Omental fat pad (tissue), 4 donors: Measurements from ENCODE around the gene HP. TPM values are rescaled to one million over a fixed set of nuclear protein-coding genes. Genes with fewer than 3 reads are reported as not detected.

Source experiments
- ATAC-seq: fragments of 150-250 bp; one replicate; pipeline ENCODE4 v1.9.1; 2016; ENCODE audit warnings: mild to moderate bottlenecking, moderate library complexity; ENCODE audit not compliant: low FRiP score
- DNase-seq: peaks from one replicate; pipeline ENCODE4 v3.0.0-alpha.2; 2019; ENCODE audit warnings: low spot score
- total RNA-seq, 4 donors: library from RNA; depleted of rRNA; stranded (reverse); fragments of >200 nt; gene quantifications; one replicate each; pipeline ENCODE4 v1.1.0, GENCODE V29; 2016
- TF ChIP-seq, protein P1 (sequence below), 3 donors: fragments of 450-650 bp; IDR thresholded peaks; one replicate each; pipeline ENCODE4 v1.5.1; 2016 to 2017; ENCODE audit warnings: antibody characterized with exemption in 3 of 3, mild to moderate bottlenecking in 3 of 3, moderate library complexity in 2 of 3

Gene HP
- total RNA-seq, 4 donors from 2014 or later, result 48.9 to 4,795 (median 1,381) TPM

GRCh38 chr16:72014675-72015074, 39.6 kb upstream of the HP start:
- no peak for DNase-seq
- ATAC-seq, result no peak
- TF ChIP-seq, protein P1, sequence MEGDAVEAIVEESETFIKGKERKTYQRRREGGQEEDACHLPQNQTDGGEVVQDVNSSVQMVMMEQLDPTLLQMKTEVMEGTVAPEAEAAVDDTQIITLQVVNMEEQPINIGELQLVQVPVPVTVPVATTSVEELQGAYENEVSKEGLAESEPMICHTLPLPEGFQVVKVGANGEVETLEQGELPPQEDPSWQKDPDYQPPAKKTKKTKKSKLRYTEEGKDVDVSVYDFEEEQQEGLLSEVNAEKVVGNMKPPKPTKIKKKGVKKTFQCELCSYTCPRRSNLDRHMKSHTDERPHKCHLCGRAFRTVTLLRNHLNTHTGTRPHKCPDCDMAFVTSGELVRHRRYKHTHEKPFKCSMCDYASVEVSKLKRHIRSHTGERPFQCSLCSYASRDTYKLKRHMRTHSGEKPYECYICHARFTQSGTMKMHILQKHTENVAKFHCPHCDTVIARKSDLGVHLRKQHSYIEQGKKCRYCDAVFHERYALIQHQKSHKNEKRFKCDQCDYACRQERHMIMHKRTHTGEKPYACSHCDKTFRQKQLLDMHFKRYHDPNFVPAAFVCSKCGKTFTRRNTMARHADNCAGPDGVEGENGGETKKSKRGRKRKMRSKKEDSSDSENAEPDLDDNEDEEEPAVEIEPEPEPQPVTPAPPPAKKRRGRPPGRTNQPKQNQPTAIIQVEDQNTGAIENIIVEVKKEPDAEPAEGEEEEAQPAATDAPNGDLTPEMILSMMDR (IDR thresholded peaks at IDR 0.05), result no peak

- DNase-seq (no peak), ATAC-seq (no peak)
- TF ChIP-seq, protein P1 (IDR thresholded peaks at IDR 0.05), result no peak
These were observed 39.2 kb upstream of the HP start for GRCh38 chr16:72015124-72015523.

DNA sequence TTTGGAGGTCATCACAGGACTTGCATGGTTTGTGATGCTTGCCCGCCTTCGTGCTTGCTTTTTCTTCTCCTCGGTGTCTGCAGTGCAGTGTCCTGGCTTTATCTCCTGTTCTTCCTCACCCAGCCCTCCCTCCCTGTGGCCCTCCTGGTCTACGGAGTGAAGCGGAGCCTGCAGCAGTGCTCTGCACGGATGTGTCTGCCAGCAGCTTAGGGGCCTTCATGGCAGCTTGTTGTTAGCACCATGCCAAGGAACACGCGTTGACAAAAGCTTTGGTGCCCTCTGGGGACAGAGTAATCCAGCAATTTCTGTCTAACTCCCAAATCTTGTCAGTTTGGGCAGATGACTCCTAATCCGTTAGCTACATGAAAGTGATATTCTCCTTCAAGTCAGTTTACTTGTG, 35.8 kb upstream of the HP start:
- TF ChIP-seq, protein P1 (IDR thresholded peaks at IDR 0.05), result no peak
- no peak for DNase-seq
- no peak for ATAC-seq

DNA sequence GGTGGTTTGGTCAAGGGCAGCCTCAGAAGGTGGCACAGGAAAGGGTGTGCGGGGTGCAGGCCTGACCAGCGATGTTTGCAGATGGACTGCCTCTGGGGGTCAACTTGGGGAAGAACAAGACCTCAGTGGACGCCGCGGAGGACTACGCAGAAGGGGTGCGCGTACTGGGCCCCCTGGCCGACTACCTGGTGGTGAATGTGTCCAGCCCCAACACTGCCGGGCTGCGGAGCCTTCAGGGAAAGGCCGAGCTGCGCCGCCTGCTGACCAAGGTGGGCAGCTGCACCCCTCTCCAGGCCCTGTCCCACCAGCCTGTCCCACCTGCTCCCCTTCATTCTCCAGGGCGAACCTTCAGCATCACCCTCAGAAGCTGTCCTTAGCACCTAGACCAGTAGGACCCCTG, 33.3 kb upstream of the HP start:
- TF ChIP-seq, protein P1 (IDR thresholded peaks at IDR 0.05), result no peak
- DNase-seq (no peak), ATAC-seq (no peak)

DNA sequence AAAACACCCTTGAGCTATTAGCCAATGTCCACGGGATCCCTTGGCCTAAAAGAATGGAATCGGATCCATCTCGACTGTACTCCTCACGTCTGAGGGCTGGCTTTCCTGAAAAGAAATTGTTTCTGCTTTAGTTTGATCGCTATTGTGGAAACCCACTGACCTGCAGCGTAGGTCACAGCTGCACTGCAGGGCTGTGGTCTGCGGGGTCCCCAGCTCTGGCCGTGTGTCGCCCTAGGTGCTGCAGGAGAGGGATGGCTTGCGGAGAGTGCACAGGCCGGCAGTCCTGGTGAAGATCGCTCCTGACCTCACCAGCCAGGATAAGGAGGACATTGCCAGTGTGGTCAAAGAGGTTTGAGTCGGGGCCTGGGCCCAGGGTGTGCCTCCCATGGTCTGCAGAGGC, 32.2 kb upstream of the HP start:
- TF ChIP-seq, protein P1 (IDR thresholded peaks at IDR 0.05), result no peak
- DNase-seq (no peak), ATAC-seq (no peak)

GRCh38 chr16:72023962-72024361, 30.3 kb upstream of the HP start:
- ATAC-seq, result no peak
- TF ChIP-seq, protein P1 (IDR thresholded peaks at IDR 0.05), result no peak
- DNase-seq, result no peak

GRCh38 chr16:72024862-72025382, 29.4 kb upstream of the HP start:
- ATAC-seq, result no peak
- TF ChIP-seq, protein P1 (IDR thresholded peaks at IDR 0.05), result no peak
- DNase-seq, result no peak
